ENCODE results near the gene CSN3.

CSN3 gene

GRCh38 chr4:70251945-70252277, 9.5 kb downstream of the CSN3 start:
- Histone ChIP-seq H3K27ac (ENCODE audit: low read depth, low read length) (no peak overlapping the region), H3K4me3 (ENCODE audit: low read depth, low read length) (no peak overlapping the region), H3K9me3 (ENCODE audit: insufficient read depth, low read depth, low read length) (no peaks in the 10 kb centered on the region), H2BK120ac (ENCODE audit: insufficient read depth, low read length, poor library complexity) (no peak overlapping the region), H3K23ac (ENCODE audit: low read length) (no peak overlapping the region), H3K4me1 (ENCODE audit: control insufficient read depth in 1 of 2, insufficient read depth in 2 of 2, low read length in 2 of 2) (no peaks in the 10 kb centered on the region), H2BK12ac (ENCODE audit: low read length) (no peak overlapping the region), H3K27me3 (ENCODE audit: insufficient read depth, low read length) (no peaks in the 10 kb centered on the region), H2AFZ (ENCODE audit: insufficient read depth, low read length, poor library complexity) (no peak overlapping the region), H3K14ac (ENCODE audit: low read length) (no peak overlapping the region), H3K9ac (ENCODE audit: low read length) (no peak overlapping the region), H3K79me1 (ENCODE audit: low read length) (no peaks in the 10 kb centered on the region), H3K4ac (ENCODE audit: low read depth, low read length) (no peak overlapping the region), H4K8ac (ENCODE audit: low read depth, low read length) (no peak overlapping the region), H2AK5ac (ENCODE audit: low read length) (no peak overlapping the region), H3K18ac (ENCODE audit: low read length) (no peak overlapping the region), H2BK5ac (ENCODE audit: low read depth, low read length, poor library complexity) (no peak overlapping the region), H3K4me2 (ENCODE audit: low read length) (no peak overlapping the region), H4K12ac (ENCODE audit: low read depth, low read length) (no peak overlapping the region), H3K36me3 (ENCODE audit: control insufficient read depth in 1 of 2, insufficient read depth in 2 of 2, low read length in 2 of 2) (no peaks in the 10 kb centered on the region), H4K91ac (ENCODE audit: low read depth, low read length) (no peak overlapping the region), H3K79me2 (ENCODE audit: control insufficient read depth, insufficient read depth, low read length, poor library complexity) (no peaks in the 10 kb centered on the region)
- WGBS (ENCODE audit: extremely low coverage, insufficient coverage, insufficient read length): no CpG with 5 or more reads among the region's 1 CpG
- DNase-seq: no peak

- no peak overlapping the region for H4K12ac ChIP-seq (ENCODE audit: low read depth, low read length)
- H3K4ac ChIP-seq (ENCODE audit: low read depth, low read length): no peak overlapping the region
- no peak overlapping the region for H3K14ac ChIP-seq (ENCODE audit: low read length)
- H2AK5ac ChIP-seq (ENCODE audit: low read length): no peak overlapping the region
- H2BK5ac ChIP-seq (ENCODE audit: low read depth, low read length, poor library complexity): no peak overlapping the region
- no peak overlapping the region for H3K23ac ChIP-seq (ENCODE audit: low read length)
- no peaks in the 10 kb centered on the region for H3K27me3 ChIP-seq (ENCODE audit: insufficient read depth, low read length)
- no peak overlapping the region for H3K4me3 ChIP-seq (ENCODE audit: low read depth, low read length)
- no peak overlapping the region for H3K4me2 ChIP-seq (ENCODE audit: low read length)
- no peak overlapping the region for H3K27ac ChIP-seq (ENCODE audit: low read depth, low read length)
- no peaks in the 10 kb centered on the region for H3K79me2 ChIP-seq (ENCODE audit: control insufficient read depth, insufficient read depth, low read length, poor library complexity)
- no peak overlapping the region for H4K91ac ChIP-seq (ENCODE audit: low read depth, low read length)
- H3K36me3 ChIP-seq (ENCODE audit: control insufficient read depth in 1 of 2, insufficient read depth in 2 of 2, low read length in 2 of 2): no peaks in the 10 kb centered on the region
- no peak overlapping the region for H2AFZ ChIP-seq (ENCODE audit: insufficient read depth, low read length, poor library complexity)
- H2BK12ac ChIP-seq (ENCODE audit: low read length): no peak overlapping the region
- no CpG with 5 or more reads among the region's 1 CpG for WGBS (ENCODE audit: extremely low coverage, insufficient coverage, insufficient read length)
- DNase-seq: peak in 1 of 2 donors; percentile 13
- H3K4me1 ChIP-seq (ENCODE audit: control insufficient read depth in 1 of 2, insufficient read depth in 2 of 2, low read length in 2 of 2): no peaks in the 10 kb centered on the region
- H3K18ac ChIP-seq (ENCODE audit: low read length): no peak overlapping the region
- H4K8ac ChIP-seq (ENCODE audit: low read depth, low read length): no peak overlapping the region
- no peaks in the 10 kb centered on the region for H3K9me3 ChIP-seq (ENCODE audit: insufficient read depth, low read depth, low read length)
- no peak overlapping the region for H2BK120ac ChIP-seq (ENCODE audit: insufficient read depth, low read length, poor library complexity)
- H3K79me1 ChIP-seq (ENCODE audit: low read length): no peaks in the 10 kb centered on the region
- no peak overlapping the region for H3K9ac ChIP-seq (ENCODE audit: low read length)
Measured at GRCh38 chr4:70269674-70270073, 27.3 kb downstream of the CSN3 start.

DNA sequence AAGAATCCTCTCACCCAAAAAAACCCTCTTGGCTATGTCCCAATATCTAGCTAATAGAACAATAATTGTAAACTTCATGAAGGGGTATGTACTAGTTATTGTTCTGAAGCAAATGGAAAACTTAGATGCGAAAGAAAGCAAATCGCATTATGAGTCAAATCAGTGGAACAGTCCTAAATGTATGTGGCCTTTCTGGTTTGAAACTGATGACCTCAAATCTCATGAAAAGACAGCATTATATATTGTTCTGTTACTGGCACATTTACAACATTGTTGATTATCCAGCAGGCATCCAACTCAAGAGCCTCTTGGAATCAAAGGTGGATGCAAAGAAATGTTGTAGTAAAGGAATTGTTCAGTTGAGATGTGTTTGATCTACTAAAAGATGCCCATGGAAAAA, 34.7 kb downstream of the CSN3 start:
- Histone ChIP-seq H2BK5ac (ENCODE audit: low read depth, low read length, poor library complexity) (no peak overlapping the region), H2BK120ac (ENCODE audit: insufficient read depth, low read length, poor library complexity) (no peak overlapping the region), H3K79me1 (ENCODE audit: low read length) (no peaks in the 10 kb centered on the region), H3K4me1 (ENCODE audit: control insufficient read depth in 1 of 2, insufficient read depth in 2 of 2, low read length in 2 of 2) (no peaks in the 10 kb centered on the region), H3K14ac (ENCODE audit: low read length) (no peak overlapping the region), H3K4me2 (ENCODE audit: low read length) (no peak overlapping the region), H4K12ac (ENCODE audit: low read depth, low read length) (no peak overlapping the region), H2BK12ac (ENCODE audit: low read length) (no peak overlapping the region), H3K9me3 (ENCODE audit: insufficient read depth, low read depth, low read length) (no peaks in the 10 kb centered on the region), H3K4ac (ENCODE audit: low read depth, low read length) (no peak overlapping the region), H3K23ac (ENCODE audit: low read length) (no peak overlapping the region), H2AFZ (ENCODE audit: insufficient read depth, low read length, poor library complexity) (no peak overlapping the region), H3K4me3 (ENCODE audit: low read depth, low read length) (no peak overlapping the region), H3K18ac (ENCODE audit: low read length) (no peak overlapping the region), H3K27ac (ENCODE audit: low read depth, low read length) (no peak overlapping the region), H3K36me3 (ENCODE audit: control insufficient read depth in 1 of 2, insufficient read depth in 2 of 2, low read length in 2 of 2) (no peaks in the 10 kb centered on the region), H4K8ac (ENCODE audit: low read depth, low read length) (no peak overlapping the region), H3K27me3 (ENCODE audit: insufficient read depth, low read length) (no peaks in the 10 kb centered on the region), H3K9ac (ENCODE audit: low read length) (no peak overlapping the region), H3K79me2 (ENCODE audit: control insufficient read depth, insufficient read depth, low read length, poor library complexity) (no peaks in the 10 kb centered on the region), H4K91ac (ENCODE audit: low read depth, low read length) (no peak overlapping the region), H2AK5ac (ENCODE audit: low read length) (no peak overlapping the region)
- WGBS (ENCODE audit: extremely low coverage, insufficient coverage, insufficient read length): no CpG with 5 or more reads among the region's 2 CpGs
- no peak for DNase-seq

DNA sequence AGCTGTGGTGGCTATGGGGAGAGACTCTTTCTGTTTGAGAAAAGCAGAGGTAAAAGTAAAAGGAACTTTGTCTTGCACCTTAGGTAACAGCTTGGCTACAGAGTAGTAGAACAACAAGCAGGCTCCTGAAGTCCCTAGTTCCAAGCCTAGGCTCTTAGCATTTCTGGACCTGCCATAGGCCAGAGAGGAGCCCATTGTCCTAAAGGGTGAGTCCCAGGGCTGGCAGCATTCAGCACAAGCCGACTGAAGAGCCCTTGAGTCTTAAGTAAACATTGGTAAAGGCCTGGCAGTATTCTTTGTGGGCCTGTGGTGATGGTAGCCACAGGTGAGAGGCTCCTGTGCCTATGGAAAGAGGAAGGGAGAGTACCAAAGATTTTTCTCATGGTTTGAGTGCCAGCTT, 38.2 kb downstream of the CSN3 start:
- Histone ChIP-seq H3K27ac (ENCODE audit: low read depth, low read length) (no peak overlapping the region), H3K14ac (ENCODE audit: low read length) (no peak overlapping the region), H3K79me1 (ENCODE audit: low read length) (no peaks in the 10 kb centered on the region), H3K79me2 (ENCODE audit: control insufficient read depth, insufficient read depth, low read length, poor library complexity) (no peaks in the 10 kb centered on the region), H3K4me1 (ENCODE audit: control insufficient read depth in 1 of 2, insufficient read depth in 2 of 2, low read length in 2 of 2) (no peaks in the 10 kb centered on the region), H3K27me3 (ENCODE audit: insufficient read depth, low read length) (no peaks in the 10 kb centered on the region), H3K23ac (ENCODE audit: low read length) (no peak overlapping the region), H3K4ac (ENCODE audit: low read depth, low read length) (no peak overlapping the region), H2BK120ac (ENCODE audit: insufficient read depth, low read length, poor library complexity) (no peak overlapping the region), H2BK12ac (ENCODE audit: low read length) (no peak overlapping the region), H3K36me3 (ENCODE audit: control insufficient read depth in 1 of 2, insufficient read depth in 2 of 2, low read length in 2 of 2) (no peaks in the 10 kb centered on the region), H3K4me3 (ENCODE audit: low read depth, low read length) (no peak overlapping the region), H3K18ac (ENCODE audit: low read length) (no peak overlapping the region), H2AFZ (ENCODE audit: insufficient read depth, low read length, poor library complexity) (no peak overlapping the region), H4K12ac (ENCODE audit: low read depth, low read length) (no peak overlapping the region), H2BK5ac (ENCODE audit: low read depth, low read length, poor library complexity) (no peak overlapping the region), H3K9ac (ENCODE audit: low read length) (no peak overlapping the region), H3K9me3 (ENCODE audit: insufficient read depth, low read depth, low read length) (no peaks in the 10 kb centered on the region), H2AK5ac (ENCODE audit: low read length) (no peak overlapping the region), H4K8ac (ENCODE audit: low read depth, low read length) (no peak overlapping the region), H3K4me2 (ENCODE audit: low read length) (no peak overlapping the region), H4K91ac (ENCODE audit: low read depth, low read length) (no peak overlapping the region)
- DNase-seq: no peak
- WGBS (ENCODE audit: extremely low coverage, insufficient coverage, insufficient read length): no CpG with 5 or more reads among the region's 1 CpG

All from trophoblast cell (in vitro differentiated cells and primary cell).